K562 (cell line): ENCODE results near the gene ZNF140. TPM values are rescaled to one million over a fixed set of nuclear protein-coding genes. Genes with fewer than 3 reads are reported as not detected.

Experiments
- ASH1L ChIP-seq: fragments of 450-650 bp; IDR thresholded peaks from 2 replicates; pipeline ENCODE4 v1.6.1; 2018; ENCODE audit warnings: borderline replicate concordance, mild to moderate bottlenecking, low read depth; ENCODE audit not compliant: partially characterized antibody
- CEBPZ ChIP-seq: fragments of 150-350 bp; IDR thresholded peaks from 2 replicates; pipeline ENCODE4 v1.6.1; 2014; ENCODE audit warnings: low read depth, mild to moderate bottlenecking, low read length, borderline replicate concordance
- CHD7 ChIP-seq: fragments of 200-600 bp; sonication (generic); IDR thresholded peaks from one replicate; pipeline ENCODE4 v1.6.1; 2012; ENCODE audit warnings: mild to moderate bottlenecking, low read depth, low read length, inconsistent platforms
- FOXK2 ChIP-seq, 2 experiments: fragments of 450-650 bp; IDR thresholded peaks in 1 of 2; conservative IDR thresholded peaks in 1 of 2; 2 replicates each; pipeline ENCODE4 v1.6.1; 2016; ENCODE audit warnings: low read depth in 2 of 2, mild to moderate bottlenecking in 1 of 2
- GATAD2B ChIP-seq: fragments of 450-650 bp; IDR thresholded peaks from 2 replicates; pipeline ENCODE4 v1.6.1; 2017; ENCODE audit warnings: mild to moderate bottlenecking, borderline replicate concordance
- NRF1 ChIP-seq, 2 experiments: fragments of 450-650 bp; IDR thresholded peaks in 1 of 2; conservative IDR thresholded peaks in 1 of 2; 2 replicates each; pipeline ENCODE4 v1.6.1; 2014; ENCODE audit warnings: mild to moderate bottlenecking in 2 of 2
- XRCC4 ChIP-seq: IDR thresholded peaks from one replicate; pipeline ENCODE4 v1.6.1; 2011; ENCODE audit not compliant: insufficient read depth, insufficient read length; ENCODE audit errors: extremely low read depth
- ZNF143 ChIP-seq: sonication (generic); formaldehyde crosslinking; IDR thresholded peaks from 2 replicates; pipeline ENCODE4 v1.9.0; 2022; ENCODE audit warnings: mild to moderate bottlenecking, missing genetic modification reagents
- ZNF239 ChIP-seq: fragments of 250-450 bp; sonication (Bioruptor Pico); IDR thresholded peaks from 2 replicates; pipeline ENCODE4 v1.4.0; 2020; ENCODE audit warnings: mild to moderate bottlenecking
- ZNF274 ChIP-seq: IDR thresholded peaks from 2 replicates; pipeline ENCODE4 v1.6.1; 2011; ENCODE audit warnings: low read depth, mild to moderate bottlenecking, low read length, moderate library complexity, borderline replicate concordance
- ZNF395 ChIP-seq: fragments of 200-800 bp; sonication (Bioruptor generic); IDR thresholded peaks from 2 replicates; pipeline ENCODE4 v1.6.1; 2017; ENCODE audit warnings: missing genetic modification characterization, missing compliant biosample characterization
- ZNF766 ChIP-seq: fragments of 200-800 bp; sonication (Bioruptor generic); conservative IDR thresholded peaks from 2 replicates; pipeline ENCODE4 v1.6.1; 2016; ENCODE audit warnings: missing genetic modification characterization, missing compliant biosample characterization
- polyA plus RNA-seq, 8 experiments: library from polyadenylated mRNA; depleted of rRNA in 4 of 8; stranded (reverse) in 5 of 8; unstranded in 3 of 8; fragments of >200 nt; fragmentation: Nextera tagmentation in 2 of 8; fragmentation: Illumina TruSeq in 1 of 8; extraction: Ambion mirVana in 2 of 8; extraction: Trizol in 1 of 8; gene quantifications; 2 replicates each; pipeline versions ENCODE4 v1.2.1 to v1.2.3, GENCODE V29; 2011 to 2014; ENCODE audit warnings: inconsistent platforms in 1 of 8, missing spikeins in 1 of 8
- total RNA-seq, 7 experiments: library from RNA; depleted of rRNA in 6 of 7; stranded (reverse); fragments of >200 nt in 6 of 7; fragmentation: Illumina TruSeq in 2 of 7; extraction: Trizol in 2 of 7; gene quantifications; 2 replicates each; pipeline versions ENCODE4 v1.2.1 to v1.2.3, GENCODE V29; 2011 to 2021; ENCODE audit warnings: low replicate concordance in 1 of 7

ZNF140 gene
- total and polyA plus RNA-seq, 9 of the 15 experiments (the other 6 are each of a cell fraction or from before 2014, with no cell fraction given): 1.6 to 10.9 (median 5.3) TPM

GRCh38 chr12:133080026-133080367, 726 bp upstream of the ZNF140 start (continued):
- no peak for TF ChIP-seq GATAD2B
- peak; percentile 86; the same call in 1 of the 2 replicates for TF ChIP-seq ZNF143 (CRISPR knock-in tag)
- TF ChIP-seq ZNF239 (CRISPR knock-in tag): no peak
- peak in 1 of 2 experiments; percentile 28; a peak in 2 of 4 replicates for TF ChIP-seq FOXK2 (conservative IDR thresholded peaks at IDR 0.05 in 1 of 2, IDR thresholded peaks at IDR 0.05 in 1 of 2; ENCODE audit: low read depth in 2 of 2)
- no peak for TF ChIP-seq CHD7
- TF ChIP-seq CEBPZ: no peak
- no peak for TF ChIP-seq ZNF274
- TF ChIP-seq NRF1 (conservative IDR thresholded peaks at IDR 0.05 in 1 of 2, IDR thresholded peaks at IDR 0.05 in 1 of 2): peak; percentile 86 to 89
- peak; percentile 78; the same call in 1 of the 2 replicates for TF ChIP-seq ZNF395
- peak; percentile 91; the same call in 1 of the 2 replicates for TF ChIP-seq ZNF766 (CRISPR knock-in tag)
- peak; percentile 74 for TF ChIP-seq ASH1L
- TF ChIP-seq XRCC4: no peak
